Hepatocyte (in vitro differentiated cells): ENCODE data around the gene CYP2E1. TPM values are rescaled to one million over a fixed set of nuclear protein-coding genes. Genes with fewer than 3 reads are reported as not detected.
"Not testable (repeated sequence)": the region's sequence is repeated elsewhere in the genome, so short reads cannot be mapped to it uniquely, and the experiment has no call there.

Experiments
- DNase-seq: peaks from one replicate; pipeline ENCODE4 v3.0.0-alpha.2; 2016; ENCODE audit warnings: low spot score
- H2AFZ ChIP-seq: fragments of 200-600 bp; sonication (generic); 2 replicates; pipeline ENCODE4 v1.6.0; 2016; ENCODE audit warnings: antibody characterized with exemption, mild to moderate bottlenecking
- H3K27ac ChIP-seq: fragments of 200-600 bp; sonication (generic); 2 replicates; pipeline ENCODE4 v1.5.1; 2016; ENCODE audit warnings: mild to moderate bottlenecking
- H3K27me3 ChIP-seq: fragments of 200-600 bp; sonication (generic); 2 replicates; pipeline ENCODE4 v1.6.1; 2016
- H3K36me3 ChIP-seq: fragments of 200-600 bp; sonication (generic); replicated peaks from 2 replicates; pipeline ENCODE4 v1.5.1; 2016; ENCODE audit warnings: low read depth; ENCODE audit not compliant: insufficient read depth
- H3K4me1 ChIP-seq: fragments of 200-600 bp; sonication (generic); 2 replicates; pipeline ENCODE4 v1.5.1; 2016; ENCODE audit warnings: mild to moderate bottlenecking, moderate library complexity; ENCODE audit not compliant: insufficient read depth
- H3K4me2 ChIP-seq: fragments of 200-600 bp; sonication (generic); 2 replicates; pipeline ENCODE4 v1.6.0; 2016
- H3K4me3 ChIP-seq: fragments of 200-600 bp; sonication (generic); 2 replicates; pipeline ENCODE4 v1.5.1; 2016; ENCODE audit warnings: mild to moderate bottlenecking
- H3K79me2 ChIP-seq: fragments of 200-600 bp; sonication (generic); 2 replicates; pipeline ENCODE4 v1.6.0; 2017; ENCODE audit warnings: mild to moderate bottlenecking
- H3K9me2 ChIP-seq: fragments of 200-600 bp; sonication (generic); replicated peaks from 2 replicates; pipeline ENCODE4 v1.6.0; 2017; ENCODE audit warnings: mild to moderate bottlenecking; ENCODE audit not compliant: insufficient read depth
- H3K9me3 ChIP-seq: fragments of 200-600 bp; sonication (generic); 2 replicates; pipeline ENCODE4 v1.5.1; 2016; ENCODE audit warnings: low read depth, mild to moderate bottlenecking
- H4K20me1 ChIP-seq: fragments of 200-600 bp; sonication (generic); 2 replicates; pipeline ENCODE4 v1.6.0; 2016; ENCODE audit warnings: mild to moderate bottlenecking; ENCODE audit not compliant: insufficient read depth, poor library complexity, severe bottlenecking
- CTCF ChIP-seq: fragments of 200-600 bp; sonication (generic); IDR thresholded peaks from 2 replicates; pipeline ENCODE4 v1.5.1; 2016; ENCODE audit warnings: antibody characterized with exemption, mild to moderate bottlenecking; ENCODE audit not compliant: poor library complexity
- EZH2 ChIP-seq: fragments of 200-600 bp; sonication (generic); IDR thresholded peaks from 2 replicates; pipeline ENCODE4 v1.6.1; 2016; ENCODE audit warnings: antibody characterized with exemption, mild to moderate bottlenecking, borderline replicate concordance
- EZH2phosphoT487 ChIP-seq: fragments of 200-600 bp; sonication (generic); IDR thresholded peaks from one replicate; pipeline ENCODE4 v1.6.1; 2018; ENCODE audit warnings: antibody characterized with exemption, mild to moderate bottlenecking, low read depth, moderate library complexity; ENCODE audit not compliant: unreplicated experiment, severe bottlenecking
- WGBS: methylation state at CpG from one replicate; pipeline ENCODE4 v1.1.6; 2016; ENCODE audit warnings: low lambda C conversion rate; ENCODE audit errors: missing lambda C conversion rate; 5-methylcytosine and 5-hydroxymethylcytosine counted together
- polyA plus RNA-seq: library from polyadenylated mRNA; unstranded; fragments of >200 nt; fragmentation: Nextera tagmentation; extraction: Ambion mirVana; gene quantifications from 2 replicates; pipeline ENCODE4 v1.2.1, GENCODE V29; 2016
- total RNA-seq: library from RNA; depleted of rRNA; stranded (reverse); fragments of >200 nt; gene quantifications from 2 replicates; pipeline ENCODE4 v1.2.3, GENCODE V29; 2014

CYP2E1 gene
- total and polyA plus RNA-seq, 2 experiments from 2014 or later, result 0.43 to 0.47 TPM

DNA sequence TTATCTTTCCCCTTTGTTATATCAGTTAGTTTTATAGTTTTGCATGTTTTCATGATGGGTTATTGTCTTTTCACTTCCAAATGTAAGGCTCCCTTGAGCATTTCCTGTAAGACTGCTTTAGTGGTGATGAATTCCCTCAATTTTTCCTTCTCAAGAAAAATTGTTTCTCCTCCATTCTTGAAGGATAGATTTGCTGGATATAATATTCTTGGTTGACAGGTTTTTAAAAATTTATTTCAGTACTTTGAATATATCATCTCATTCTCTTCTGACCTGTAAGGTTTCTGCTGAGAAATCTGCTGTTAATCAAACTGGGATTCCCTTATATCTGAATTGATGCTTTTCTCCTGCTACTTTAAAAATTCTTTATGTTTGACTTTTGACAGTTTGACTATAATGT lies 40.1 kb upstream of the CYP2E1 start:
- H3K4me1 ChIP-seq, result no peaks in the 10 kb centered on the region
- DNase-seq, result no peak
- TF ChIP-seq CTCF (no peak), EZH2phosphoT487 (no peak), EZH2 (no peak)
- no peak overlapping the region for H3K27ac ChIP-seq
- H3K27me3 ChIP-seq, result no peaks in the 10 kb centered on the region
- H3K9me2 ChIP-seq, result no peaks in the 10 kb centered on the region
- no peak overlapping the region for H3K4me3 ChIP-seq
- no peaks in the 10 kb centered on the region for H4K20me1 ChIP-seq
- H3K4me2 ChIP-seq, result no peak overlapping the region
- no peak overlapping the region for H2AFZ ChIP-seq
- no peaks in the 10 kb centered on the region for H3K36me3 ChIP-seq
- peaks cover 10% of the 10 kb centered on the region for H3K9me3 ChIP-seq
- no peaks in the 10 kb centered on the region for H3K79me2 ChIP-seq

- Histone ChIP-seq H3K79me2 (no peaks in the 10 kb centered on the region), H2AFZ (no peak overlapping the region), H3K9me3 (peaks cover 10% of the 10 kb centered on the region), H3K27ac (no peak overlapping the region), H4K20me1 (no peaks in the 10 kb centered on the region), H3K4me2 (no peak overlapping the region), H3K9me2 (no peaks in the 10 kb centered on the region), H3K4me1 (no peaks in the 10 kb centered on the region), H3K27me3 (no peaks in the 10 kb centered on the region), H3K36me3 (no peaks in the 10 kb centered on the region), H3K4me3 (no peak overlapping the region)
- no peak for DNase-seq
- TF ChIP-seq EZH2phosphoT487 (no peak), CTCF (no peak), EZH2 (no peak)
Observed at GRCh38 chr10:133488354-133488753, 38.8 kb upstream of the CYP2E1 start.

DNA sequence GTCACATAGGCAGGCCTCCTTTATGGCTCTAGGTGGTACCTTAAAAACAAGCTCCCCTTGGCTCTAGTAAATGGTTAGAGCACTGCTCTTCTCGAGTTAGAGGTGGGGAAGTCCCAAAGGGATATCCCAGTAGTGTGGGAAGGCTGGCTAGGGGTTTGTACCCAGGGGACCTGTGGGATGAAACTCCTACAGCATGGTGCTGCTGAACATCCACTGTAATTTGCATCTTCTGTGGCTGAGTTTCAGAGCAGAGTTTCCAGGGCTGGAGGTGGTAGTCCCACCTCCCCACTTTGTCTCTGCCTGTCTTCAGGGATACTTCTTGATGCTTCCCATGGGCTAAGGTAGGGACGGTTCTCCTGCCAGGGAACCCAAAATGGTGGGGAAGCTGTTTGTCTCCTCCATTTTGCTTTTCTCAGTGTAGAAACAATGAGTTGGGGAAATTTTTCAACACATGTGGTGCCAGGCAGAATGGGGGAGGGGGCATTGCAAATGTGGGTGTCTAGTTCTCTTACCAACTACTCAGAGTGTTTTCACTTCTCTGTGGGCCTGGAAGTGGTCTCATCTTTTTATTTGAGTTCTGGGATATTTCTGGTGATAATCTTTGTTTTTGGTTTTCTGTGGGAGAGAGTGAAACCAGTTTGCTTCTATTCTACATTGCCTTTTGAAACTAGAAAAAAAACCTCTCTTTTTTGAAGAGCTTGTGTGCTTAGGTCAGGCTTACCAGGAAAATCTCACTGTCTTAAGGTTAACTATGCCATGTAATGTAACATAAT lies 37.2 kb upstream of the CYP2E1 start:
- no peak for DNase-seq
- H2AFZ ChIP-seq, result no peak overlapping the region
- no peaks in the 10 kb centered on the region for H4K20me1 ChIP-seq
- no peak overlapping the region for H3K4me2 ChIP-seq
- H3K36me3 ChIP-seq, result no peaks in the 10 kb centered on the region
- H3K27ac ChIP-seq, result no peak overlapping the region
- no peaks in the 10 kb centered on the region for H3K9me2 ChIP-seq
- 47% methylated on average over 2 of the region's 2 CpGs for WGBS
- no peaks in the 10 kb centered on the region for H3K27me3 ChIP-seq
- TF ChIP-seq EZH2 (no peak), CTCF (no peak), EZH2phosphoT487 (no peak)
- peaks cover 10% of the 10 kb centered on the region for H3K9me3 ChIP-seq
- H3K4me3 ChIP-seq, result no peak overlapping the region
- H3K79me2 ChIP-seq, result no peaks in the 10 kb centered on the region
- H3K4me1 ChIP-seq, result no peaks in the 10 kb centered on the region

DNA sequence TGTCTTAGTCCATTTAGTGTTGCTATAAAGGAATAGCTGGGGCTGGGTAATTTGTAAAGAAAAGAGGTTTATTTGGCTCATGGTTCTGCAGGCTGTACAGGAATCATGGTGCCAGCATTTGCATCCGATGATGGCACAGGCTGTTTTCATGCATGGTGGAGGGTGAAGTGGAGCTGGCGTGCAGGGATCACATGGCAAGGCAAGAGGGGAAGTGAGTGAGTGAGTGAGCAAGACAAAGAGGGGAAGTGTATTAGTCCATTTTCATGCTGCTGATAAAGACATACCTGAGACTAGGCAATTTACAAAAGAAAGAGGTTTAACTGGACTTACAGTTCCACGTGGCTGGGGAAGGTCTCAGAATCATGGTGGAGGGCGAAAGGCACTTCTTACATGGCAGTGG lies 33.6 kb upstream of the CYP2E1 start:
- whole genome bisulfite sequencing, result 63% methylated on average over 4 of the region's 4 CpGs
- H3K36me3 ChIP-seq, DNase-seq, H2AFZ ChIP-seq, H4K20me1 ChIP-seq, H3K27me3 ChIP-seq, H3K9me3 ChIP-seq, H3K9me2 ChIP-seq, H3K4me3 ChIP-seq, H3K27ac ChIP-seq, H3K79me2 ChIP-seq, H3K4me2 ChIP-seq, H3K4me1 ChIP-seq: not testable (repeated sequence)

- H3K36me3 ChIP-seq, H3K9me3 ChIP-seq, H3K4me3 ChIP-seq, H3K9me2 ChIP-seq, H3K27me3 ChIP-seq, H4K20me1 ChIP-seq, H3K4me2 ChIP-seq, H3K4me1 ChIP-seq, H3K79me2 ChIP-seq, DNase-seq, H2AFZ ChIP-seq, H3K27ac ChIP-seq: not testable (repeated sequence)
- WGBS, result 58% methylated on average over 6 of the region's 6 CpGs
Observed at GRCh38 chr10:133497363-133497762, 29.8 kb upstream of the CYP2E1 start.

GRCh38 chr10:133499176-133499575 lies 28.0 kb upstream of the CYP2E1 start:
- not testable (repeated sequence) for H2AFZ ChIP-seq, H3K4me3 ChIP-seq, H3K36me3 ChIP-seq, H3K27ac ChIP-seq, H3K9me2 ChIP-seq, H3K9me3 ChIP-seq, H3K27me3 ChIP-seq, H3K4me2 ChIP-seq, H3K4me1 ChIP-seq, DNase-seq, H3K79me2 ChIP-seq, H4K20me1 ChIP-seq
- 53% methylated on average over 1 of the region's 1 CpG for WGBS
